GM18526 (cell line): Measurements from ENCODE around the gene TBCD.

Experiments
- POLR2A ChIP-seq: IDR thresholded peaks from 3 replicates; pipeline ENCODE4 v1.6.1; 2011; ENCODE audit not compliant: insufficient read length; ENCODE audit errors: extremely low read depth

TBCD gene

DNA sequence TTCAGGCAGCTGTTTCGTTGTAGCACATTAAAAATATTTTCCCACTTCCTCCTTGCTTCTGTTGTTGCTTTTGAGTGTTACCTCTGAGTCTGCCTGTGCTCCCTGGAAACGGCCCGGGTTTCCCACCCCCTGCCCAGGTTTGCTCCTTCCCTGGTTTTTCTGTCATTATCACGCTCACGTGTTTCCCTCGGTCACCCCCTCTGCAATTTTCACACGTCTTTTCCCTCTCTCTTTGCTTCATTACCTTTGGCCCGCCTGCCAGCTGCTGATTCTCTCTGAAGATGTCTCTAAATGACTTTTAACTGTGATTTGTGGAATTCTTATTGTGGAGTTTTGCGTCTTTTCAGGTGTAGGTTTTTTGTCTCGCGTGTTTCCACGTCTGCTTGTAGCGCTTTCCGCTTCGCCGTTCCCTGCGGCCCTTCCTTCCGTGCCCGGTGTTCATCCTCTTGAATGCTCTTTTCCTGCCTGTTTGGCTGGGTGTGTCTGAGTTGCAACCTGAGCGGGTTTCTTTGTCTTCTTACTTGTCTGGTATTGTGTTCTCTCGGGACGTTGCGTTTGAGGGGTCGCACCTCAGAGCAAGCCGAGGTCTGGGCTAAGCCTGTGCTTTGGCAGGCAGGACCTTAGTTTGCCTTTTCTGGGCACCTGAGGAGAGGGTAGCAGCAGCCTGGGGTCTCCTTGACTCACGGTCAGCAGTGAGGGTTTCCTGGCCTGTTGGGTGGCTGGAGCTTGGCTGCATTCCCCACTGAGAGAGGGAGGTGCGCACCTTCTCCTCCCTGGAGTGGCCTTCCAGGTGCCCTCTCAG, 184.3 kb downstream of the TBCD start:
- TF ChIP-seq POLR2A: no peak

DNA sequence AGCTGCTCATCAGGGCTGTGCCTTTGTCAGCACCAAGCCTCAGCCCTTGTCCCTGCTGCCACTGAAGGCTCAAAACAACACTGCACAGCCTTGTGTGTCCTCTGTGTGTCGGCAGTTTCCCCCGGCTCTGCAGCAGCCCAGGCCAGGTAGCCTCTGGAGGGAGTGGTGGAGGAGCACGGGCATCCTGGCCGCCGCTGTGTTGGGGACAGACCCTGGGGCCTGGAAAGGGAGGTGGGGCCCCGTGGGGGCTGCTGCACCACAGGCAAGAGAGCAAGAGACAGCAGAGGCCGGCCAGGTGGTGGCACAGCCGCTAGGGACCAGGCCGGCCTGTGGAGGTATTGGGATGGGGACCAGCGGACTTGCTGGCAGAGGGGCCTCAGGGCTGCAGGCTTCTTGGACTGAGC, 184.9 kb downstream of the TBCD start:
- TF ChIP-seq POLR2A: no peak

DNA sequence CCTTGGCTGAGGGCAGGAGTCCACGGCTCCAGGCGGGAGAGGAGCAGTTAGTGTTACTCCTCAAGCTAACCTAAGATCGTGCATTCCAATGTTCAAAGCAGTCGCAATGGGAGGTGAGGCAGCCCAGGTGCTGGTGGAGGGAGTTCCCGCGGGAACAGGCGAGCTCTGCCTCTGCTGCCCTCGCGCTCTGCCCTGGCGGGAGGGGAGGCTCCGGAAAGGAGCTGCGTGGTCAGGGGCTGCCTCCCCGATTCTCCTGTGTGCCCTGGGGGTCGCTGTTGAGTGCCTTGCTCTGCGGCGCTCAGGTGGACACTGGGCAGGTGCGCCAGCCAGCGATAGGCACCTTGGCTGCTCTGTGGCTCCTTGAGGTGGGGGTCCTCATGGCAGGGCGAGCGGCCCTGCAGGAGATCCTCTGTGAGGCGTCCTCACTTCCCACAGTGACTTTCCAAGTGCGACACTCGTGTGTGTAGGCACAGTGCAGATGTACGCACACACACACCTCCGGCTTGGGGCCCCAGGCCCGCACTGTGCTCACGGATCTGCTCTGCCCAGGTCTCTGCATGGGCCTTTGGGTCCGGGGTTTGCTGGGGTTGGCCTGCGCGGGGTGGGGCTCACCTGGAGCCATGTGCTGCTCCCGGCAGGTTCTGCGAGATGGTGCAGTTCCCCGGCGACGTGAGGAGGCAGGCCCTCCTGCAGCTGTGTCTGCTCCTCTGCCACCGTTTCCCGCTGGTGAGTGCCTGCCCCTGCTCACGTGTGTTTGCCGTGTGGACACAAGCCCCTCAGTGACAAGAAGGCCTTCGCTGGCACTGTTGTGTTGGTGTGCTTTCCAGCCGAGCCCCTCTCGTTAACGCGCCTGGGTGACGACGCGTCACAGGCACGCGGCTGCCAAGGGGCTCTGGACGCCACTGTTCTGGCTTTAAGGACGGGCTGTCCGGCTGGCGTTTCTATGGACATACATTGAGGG, 185.8 kb downstream of the TBCD start:
- TF ChIP-seq POLR2A: no peak

DNA sequence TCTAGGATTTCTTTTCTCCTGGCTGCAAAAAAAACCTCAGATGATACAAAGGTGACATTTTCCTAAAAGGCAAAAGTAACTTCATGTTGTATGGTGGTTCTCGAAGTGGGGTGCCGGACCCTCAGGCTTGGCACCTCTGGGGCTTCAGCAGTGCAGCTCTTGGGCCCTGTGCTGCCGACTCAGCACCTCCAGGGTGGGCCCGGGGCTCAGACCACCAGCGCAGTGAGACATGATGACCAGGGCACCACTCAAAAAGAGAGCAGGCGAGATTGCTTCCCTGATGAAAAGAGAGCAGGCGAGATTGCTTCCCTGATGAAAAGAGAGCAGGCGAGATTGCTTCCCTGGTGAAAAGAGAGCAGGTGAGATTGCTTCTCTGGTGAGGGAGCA, 186.6 kb downstream of the TBCD start:
- no peak for TF ChIP-seq POLR2A

DNA sequence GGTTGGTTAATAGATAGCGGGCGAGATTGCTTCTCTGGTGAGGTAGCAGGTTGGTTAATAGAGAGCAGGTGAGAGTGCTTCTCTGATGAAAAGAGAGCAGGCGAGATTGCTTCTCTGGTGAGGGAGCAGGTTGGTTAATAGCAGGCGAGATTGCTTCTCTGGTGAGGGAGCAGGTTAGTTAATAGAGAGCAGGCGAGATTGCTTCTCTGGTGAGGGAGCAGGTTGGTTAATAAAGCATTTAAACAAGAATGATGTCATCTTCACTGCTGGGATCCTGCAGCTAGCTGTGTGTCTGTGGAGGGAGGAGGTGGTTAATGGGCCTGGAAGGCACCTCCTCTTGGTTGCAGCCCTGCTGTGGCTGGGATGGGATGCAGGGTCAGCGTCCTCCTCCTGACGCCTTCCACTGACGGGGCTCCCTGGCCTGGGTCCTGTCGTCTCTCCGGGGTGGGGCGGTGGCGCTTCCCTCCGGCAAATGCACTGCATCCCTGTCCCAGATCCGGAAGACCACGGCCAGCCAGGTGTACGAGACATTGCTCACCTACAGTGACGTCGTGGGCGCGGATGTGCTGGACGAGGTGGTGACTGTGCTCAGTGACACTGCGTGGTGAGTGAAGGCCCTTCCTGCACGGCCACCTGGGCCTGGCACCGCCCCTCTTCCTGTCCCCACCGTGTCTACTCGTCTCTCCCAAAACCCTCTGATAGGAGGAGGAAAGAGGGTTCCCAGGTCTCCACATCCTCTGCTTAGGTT, 187.2 kb downstream of the TBCD start:
- TF ChIP-seq POLR2A: no peak

DNA sequence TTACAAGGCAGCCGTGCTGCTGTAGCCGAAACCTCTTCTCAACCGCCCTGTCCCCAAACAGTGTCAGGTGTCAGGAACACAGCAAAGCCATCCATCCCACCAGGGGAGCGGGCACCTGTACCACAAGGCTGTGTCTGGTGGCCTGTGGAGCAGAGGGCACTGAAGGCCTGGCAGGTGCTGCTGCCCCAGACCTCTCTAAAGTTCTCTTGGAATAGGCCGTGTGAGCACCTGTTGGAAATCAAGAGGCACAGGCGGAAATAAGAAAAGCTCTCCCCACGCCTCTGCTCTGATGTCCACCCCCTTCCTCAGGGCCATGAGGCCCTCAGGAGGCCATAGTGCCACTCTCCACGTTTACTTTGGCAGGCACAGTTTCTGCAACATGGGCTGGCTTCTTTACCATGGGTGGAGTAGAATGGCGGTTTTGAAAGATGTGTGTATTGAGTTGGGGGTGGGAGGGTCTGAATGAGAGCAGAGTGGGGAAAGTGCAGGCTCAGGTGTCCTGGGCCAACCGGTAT, 187.8 kb downstream of the TBCD start:
- TF ChIP-seq POLR2A: no peak

DNA sequence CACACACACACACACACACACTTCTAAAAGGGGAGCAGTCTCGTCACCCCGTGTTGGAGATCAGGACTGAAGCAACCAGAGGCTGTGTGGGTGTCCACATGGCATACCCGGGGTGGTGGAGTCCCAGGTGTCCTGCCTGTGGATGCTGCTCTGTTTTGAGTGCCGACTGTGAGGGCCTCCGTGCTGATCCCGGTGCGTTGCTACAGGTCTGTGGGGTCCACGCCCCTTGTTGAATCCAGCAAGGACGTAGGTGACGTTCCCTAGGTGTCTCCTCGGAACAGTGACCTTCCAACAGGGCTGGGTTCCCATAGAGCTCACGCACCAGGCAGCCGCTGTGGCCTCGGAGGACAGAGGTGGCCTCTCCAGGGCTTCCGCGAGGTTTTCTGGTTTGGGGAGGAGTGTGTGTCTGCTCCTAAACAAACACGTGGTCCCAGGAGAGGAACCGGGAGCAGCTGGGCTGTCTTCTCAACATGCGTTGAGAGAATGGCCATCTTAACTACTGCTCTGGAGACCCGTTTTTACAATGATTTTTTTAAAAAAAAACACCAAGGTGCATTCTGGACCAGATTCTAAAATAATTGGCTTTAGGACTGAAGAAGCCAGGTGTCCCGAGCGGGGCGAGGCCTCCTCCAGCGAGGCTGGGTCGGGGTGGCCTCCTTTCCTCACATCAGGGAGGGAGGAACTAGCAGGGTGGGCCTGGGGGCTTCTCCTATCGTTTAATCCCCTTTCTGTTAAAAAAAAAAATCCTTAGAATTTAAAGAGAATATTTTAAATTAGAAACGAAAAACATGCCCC, 188.6 kb downstream of the TBCD start:
- no peak for TF ChIP-seq POLR2A

DNA sequence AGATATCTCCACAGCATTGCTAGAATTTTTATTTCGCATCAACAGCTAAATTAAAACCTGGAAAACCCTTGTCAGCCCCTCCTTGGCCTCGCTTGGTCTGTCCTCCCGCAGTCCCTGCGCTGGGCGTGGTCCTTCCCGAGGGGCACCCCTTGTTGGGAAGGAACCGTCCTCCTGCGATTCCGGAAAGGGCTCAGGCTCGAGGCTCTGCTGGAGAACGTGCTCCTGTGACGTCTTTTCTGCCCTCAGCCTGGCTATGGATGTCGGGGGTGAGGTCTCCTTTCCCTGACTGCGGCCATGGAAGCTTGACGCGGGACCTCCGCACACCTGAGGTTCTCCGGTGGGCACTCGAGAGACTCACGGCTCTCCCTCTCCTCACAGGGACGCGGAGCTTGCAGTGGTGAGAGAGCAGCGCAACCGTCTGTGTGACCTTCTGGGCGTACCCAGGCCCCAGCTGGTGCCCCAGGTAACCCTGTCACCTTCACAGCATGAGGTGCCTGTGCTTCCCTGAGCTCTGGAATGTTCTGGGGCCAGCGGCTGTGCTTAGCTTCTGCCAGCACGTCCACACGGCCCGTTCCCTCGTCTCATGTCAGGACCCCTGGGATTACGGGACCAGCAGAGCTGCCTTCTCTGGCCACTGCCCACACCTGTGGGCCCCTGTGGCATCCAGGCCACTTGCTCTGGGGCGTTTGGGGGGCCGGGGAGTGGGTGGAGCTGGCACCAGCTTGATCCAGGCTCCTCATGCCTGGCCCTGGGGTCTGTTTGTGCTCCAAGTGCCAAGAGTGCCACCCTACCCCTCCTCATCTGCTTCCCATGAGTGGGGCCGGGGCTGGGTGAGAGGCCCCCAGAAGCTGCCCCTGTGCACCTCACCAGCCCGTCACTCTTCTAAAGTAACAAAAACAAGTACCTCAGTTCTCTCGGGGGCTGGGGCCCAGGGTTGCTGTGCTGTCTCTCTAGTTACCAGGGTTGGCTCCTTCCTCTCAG, 189.4 kb downstream of the TBCD start:
- no peak for TF ChIP-seq POLR2A

DNA sequence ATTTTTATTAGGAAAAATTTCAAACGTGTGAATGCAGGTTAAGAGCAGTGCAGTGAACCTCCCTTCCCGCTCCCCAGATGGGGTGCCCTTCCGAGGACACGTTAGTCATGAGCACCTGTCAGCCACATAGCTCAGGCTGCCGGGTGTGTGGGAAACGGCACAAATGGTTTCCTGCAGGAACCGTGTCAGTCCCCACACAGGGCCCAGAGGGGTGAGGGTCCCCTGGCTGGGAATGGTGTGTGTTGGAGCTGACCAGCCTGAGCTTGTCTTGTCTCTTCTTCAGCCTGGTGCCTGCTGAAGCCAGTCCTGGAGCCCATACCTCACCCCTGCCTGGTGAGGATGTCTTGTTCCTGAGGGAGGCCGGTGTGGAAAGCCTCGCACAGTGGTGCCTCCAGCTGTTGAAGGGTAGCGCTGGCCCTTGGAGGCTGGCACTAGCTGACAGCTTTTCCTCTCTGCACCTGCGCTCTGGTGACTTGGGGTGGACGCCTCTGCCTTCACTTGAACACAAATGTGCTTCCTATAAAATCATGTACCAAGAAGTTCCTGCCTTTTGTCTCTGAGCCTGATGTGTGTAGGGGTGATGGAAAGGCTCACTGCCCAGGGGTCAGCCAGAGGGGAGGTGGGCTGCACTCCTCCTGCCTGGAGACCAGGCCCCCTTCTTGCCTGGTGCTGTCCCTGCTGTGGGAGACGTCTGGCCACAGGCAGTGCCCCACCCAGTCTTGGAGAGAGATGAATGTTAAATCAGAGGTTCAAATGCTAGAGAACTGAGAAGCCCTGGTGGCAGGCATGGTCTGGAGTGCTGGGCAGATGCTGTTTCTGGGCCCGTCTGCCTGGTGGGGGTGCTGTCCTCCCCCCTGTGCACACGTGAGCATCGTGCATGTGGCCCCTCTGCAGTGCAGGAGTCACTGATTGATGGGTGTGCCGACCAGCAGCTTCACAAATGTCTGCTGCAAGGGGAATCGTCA, 190.6 kb downstream of the TBCD start:
- no peak for TF ChIP-seq POLR2A

DNA sequence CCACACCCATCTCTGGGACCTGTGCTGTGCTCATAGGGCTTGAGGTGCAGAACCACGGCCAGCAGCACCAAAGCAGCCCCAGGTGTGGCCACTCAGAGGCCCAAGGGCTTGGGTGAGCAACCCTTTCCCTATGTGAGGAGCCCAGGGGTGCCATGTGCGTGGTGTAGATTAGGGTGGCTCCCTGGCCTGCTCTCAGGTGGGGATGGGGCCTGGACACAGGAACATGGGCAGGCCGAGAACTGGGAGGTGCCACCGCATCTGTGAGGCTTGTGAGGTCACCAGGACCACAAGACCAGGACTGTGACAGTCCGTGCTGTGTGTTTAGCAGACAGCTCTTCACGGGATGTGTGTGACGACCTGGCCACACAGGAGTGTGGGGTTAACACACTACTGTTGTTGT, 191.5 kb downstream of the TBCD start:
- no peak for TF ChIP-seq POLR2A

DNA sequence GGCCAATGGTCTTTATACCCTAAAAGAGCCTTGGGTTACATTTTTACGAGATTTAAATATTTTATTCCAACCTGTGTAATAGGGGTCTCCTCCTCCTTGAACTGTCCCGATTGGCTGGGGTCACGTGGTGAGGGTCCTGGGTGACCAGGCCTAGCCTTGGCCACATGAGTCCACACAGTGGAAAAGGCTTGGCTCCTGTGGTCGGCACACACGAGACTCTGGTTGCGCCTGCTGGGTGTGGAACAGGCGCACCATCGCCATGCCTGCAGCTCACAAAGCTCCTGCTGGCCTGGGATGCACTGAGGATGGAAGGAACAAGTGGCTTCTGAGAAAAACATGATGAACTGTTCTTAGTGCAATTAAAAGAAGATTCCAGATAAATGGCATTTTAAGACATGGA, 191.9 kb downstream of the TBCD start:
- no peak for TF ChIP-seq POLR2A

DNA sequence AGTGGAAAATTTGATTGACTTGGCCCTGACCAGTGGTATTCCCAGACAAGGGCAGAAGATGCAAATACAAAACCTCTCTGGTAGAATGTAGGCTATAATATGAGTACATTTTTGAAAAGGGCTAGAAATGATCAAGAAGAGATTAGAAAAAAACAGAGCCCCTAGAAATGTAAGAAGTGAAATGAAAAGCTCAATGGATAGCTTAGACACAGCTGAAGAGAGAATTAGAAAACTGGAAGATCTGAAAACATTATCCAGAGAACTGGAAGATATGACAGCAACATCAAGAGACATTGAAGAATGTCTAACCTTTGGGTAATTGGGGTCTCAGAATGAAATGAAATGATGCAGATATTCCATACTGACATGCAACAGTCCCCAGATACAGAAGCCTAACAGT, 193.1 kb downstream of the TBCD start:
- no peak for TF ChIP-seq POLR2A
